ENCODE data around the gene OR8B4.
A peak's percentile ranks its signal among the peaks of the same experiment; 100 is the strongest.
"Not testable (repeated sequence)": the region's sequence is repeated elsewhere in the genome, so short reads cannot be mapped to it uniquely, and the experiment has no call there.

OR8B4 gene

DNA sequence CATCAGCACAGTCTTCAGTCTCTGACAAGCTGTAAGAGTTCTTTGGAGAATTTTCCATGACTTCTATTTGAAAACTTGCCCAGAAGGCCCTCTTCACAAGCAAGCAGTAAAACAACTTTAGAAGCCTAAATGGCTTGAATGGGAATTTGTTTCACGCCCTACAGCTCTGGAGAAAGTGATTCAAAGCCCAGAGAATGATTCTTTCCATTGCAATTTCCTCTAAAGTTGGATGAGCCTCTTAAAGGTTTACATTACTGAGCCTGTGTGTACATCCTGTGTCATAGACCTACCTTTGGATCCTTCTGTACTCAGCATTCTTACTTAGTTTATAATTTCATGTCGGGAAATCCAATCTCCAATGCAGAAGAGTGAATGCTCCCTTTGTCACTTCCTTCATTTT is 19.1 kb downstream of the OR8B4 start:
- no peak for DNase-seq (ENCODE audit: low spot score)

DNA sequence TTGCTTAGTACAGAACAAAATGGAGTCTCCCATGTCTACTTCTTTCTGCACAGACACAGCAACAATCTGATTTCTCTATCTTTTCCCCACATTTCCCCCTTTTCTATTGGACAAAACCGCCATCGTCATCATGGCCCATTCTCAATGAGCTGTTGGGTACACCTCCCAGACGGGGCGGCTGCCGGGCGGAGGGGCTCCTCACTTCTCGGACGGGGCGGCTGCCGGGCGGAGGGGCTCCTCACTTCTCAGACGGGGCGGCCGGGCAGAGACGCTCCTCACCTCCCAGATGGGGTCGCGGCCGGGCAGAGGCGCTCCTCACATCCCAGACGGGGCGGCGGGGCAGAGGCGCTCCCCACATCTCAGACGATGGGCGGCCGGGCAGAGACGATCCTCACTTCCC is 21.5 kb downstream of the OR8B4 start:
- not testable (repeated sequence) for DNase-seq (ENCODE audit: low spot score)

DNA sequence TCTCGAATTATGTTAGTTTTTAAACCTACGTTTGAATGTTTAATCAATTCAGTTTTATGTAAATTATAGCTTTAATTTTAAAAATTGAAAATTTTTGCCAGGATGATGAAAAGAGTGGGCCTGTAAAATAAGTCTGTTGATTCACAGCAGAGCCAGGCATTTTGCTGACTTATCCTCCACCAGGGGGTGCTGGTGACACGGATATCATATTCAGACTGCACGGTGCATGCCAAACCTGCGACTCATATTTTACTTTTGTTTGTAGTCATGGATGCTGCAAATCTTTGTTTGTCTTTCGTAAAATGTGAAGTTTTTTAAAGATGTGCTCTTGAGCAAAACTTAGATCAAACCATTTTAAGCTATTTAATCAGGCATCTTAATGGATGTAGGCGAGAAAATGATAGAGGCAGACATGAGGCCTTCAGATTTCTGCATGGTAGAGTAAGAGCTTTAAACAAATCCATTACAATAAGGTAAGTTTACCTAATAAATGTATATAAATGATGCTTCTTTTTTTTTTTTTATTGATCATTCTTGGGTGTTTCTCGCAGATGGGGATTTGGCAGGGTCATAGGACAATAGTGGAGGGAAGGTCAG is 22.2 kb downstream of the OR8B4 start:
- DNase-seq (ENCODE audit: low spot score) = peak; percentile 55

DNA sequence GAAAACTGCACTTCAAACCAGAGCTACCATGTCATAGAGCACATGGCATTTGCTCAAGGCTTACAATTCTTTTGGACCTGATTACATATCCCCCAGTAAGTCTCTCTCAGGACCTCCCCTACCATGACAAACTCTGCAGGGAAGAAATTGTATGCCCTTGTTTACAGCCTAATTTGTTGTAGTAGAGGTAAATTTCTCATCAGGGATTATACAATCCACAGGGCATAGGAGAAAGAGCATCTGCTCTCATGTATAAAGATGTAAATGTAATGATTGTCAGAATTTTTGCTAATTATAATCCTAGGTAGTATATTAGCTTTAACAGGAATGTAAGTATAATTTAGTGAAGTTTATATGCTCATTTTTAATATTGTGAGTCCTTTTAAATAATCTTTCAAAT is 25.7 kb downstream of the OR8B4 start, which contains the start of gene OR8B3:
Gene OR8B3, minus strand, starts transcription at position 101 of the 400 bp plus-strand sequence. CDS start 1,673 bp downstream, outside the sequence.
- no peak for DNase-seq (ENCODE audit: low spot score)

DNA sequence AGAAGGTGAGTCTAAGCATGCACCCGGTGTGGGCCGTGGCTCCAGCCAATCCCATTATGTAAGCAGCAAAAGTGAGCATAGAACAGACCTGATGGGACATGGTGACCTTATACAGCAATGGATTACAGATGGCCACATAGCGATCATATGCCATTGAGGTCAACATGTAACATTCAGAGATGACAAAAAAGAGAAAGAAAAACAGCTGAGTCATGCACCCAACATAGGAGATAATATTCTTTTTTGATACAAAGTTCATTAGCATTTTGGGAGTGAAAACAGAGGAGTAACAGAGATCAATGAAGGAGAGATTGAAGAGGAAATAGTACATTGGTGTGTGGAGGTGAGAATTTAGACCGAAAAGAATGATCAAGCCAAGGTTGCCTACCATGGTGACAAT is 27.8 kb downstream of the OR8B4 start:
- DNase-seq (ENCODE audit: low spot score) = not testable (repeated sequence)

DNA sequence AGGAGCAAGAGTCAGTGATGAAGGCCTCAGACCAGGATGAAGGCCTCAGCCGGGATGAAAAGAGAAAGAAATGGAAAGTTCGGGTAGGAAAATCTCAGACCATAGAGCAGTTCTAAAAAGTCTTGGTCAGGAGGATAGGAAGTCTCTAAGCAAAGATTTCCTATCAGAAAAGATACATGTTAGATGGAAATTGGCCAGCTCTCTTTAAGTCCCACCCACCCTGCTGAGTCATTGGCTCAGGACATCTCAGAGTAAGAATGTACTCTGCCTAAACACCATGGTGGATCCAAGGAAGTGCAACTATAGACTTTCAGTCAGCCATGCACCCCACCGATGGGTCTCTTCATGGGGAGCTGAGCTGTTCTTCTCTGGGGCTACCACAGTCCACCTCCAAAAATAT is 30.3 kb downstream of the OR8B4 start:
- DNase-seq (ENCODE audit: low spot score) = no peak

DNA sequence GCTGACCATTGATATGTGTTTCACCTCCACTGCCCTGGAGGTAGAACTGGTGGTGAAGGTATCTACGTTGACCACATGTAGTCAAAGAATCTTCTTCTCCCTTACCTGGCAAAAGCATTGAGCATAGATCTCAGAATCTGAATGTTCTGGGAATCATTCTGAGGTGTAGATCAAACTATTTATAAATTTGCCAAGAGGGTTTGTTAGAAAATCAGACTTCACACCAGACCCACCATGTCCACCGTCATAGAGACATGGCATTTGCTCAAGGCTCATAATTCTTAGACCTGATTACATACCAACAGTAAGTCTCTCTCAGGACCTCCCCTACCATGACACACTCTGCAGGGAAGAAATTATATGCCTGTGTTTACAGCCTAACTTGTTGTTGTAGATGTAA is 40.3 kb downstream of the OR8B4 start, which contains the start of gene OR8B2:
Gene OR8B2, minus strand, starts transcription at position 101 of the 400 bp plus-strand sequence. CDS start 1,156 bp downstream, outside the sequence.
- DNase-seq (ENCODE audit: low spot score) = no peak

DNA sequence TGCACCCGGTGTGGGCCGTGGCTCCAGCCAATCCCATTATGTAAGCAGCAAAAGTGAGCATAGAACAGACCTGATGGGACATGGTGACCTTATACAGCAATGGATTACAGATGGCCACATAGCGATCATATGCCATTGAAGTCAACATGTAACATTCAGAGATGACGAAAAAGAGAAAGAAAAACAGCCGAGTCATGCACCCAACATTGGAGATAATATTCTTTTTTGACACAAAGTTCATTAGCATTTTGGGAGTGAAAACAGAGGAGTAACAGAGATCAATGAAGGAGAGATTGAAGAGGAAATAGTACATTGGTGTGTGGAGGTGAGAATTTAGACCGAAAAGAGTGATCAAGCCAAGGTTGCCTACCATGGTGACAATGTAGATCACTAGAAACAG is 41.8 kb downstream of the OR8B4 start:
- DNase-seq (ENCODE audit: low spot score) = not testable (repeated sequence)

DNA sequence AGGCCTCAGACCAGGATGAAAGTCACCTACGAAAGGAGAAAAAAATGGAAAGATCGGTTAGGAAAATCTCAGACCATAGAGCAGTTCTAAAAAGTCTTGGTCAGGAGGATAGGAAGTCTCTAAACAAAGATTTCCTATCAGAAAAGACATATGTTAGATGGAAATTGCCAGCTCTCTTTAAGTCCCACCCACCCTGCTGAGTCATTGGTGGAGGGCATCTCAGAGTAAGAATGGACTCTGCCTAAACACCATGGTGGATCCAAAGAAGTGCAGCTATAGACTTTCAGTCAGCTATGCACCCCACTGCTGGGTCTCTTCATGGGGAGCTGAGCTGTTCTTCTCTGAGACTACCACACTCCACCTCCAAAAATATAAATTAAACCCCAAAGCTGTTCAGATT is 44.1 kb downstream of the OR8B4 start:
- DNase-seq (ENCODE audit: low spot score) = no peak

DNA sequence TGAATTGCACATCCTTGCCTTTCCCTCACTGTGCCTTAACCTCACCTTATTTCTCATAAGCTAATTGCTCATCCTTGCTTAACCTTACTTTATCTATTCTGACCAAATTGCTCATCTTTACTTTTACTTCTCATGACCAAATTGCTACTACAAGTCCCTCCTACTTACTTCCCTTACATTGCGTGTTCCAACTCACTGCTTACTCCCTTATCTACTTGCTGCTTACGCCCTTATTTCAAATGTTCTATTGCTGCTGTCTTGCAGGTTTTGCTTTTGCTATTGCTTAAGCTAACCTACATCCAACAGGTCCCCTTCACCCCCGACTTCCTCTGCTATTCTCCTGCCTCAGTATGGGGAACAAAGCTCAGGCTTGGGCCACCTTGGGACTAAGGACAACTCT is 48.4 kb downstream of the OR8B4 start:
- no peak for DNase-seq (ENCODE audit: low spot score)
